KMS-11 (cell line): ENCODE measurements around the gene JAKMIP1.

ENCODE experiments used
- H2AFZ ChIP-seq: fragments of 200-600 bp; sonication (generic); 2 replicates; pipeline ENCODE4 v1.6.1; 2016; ENCODE audit warnings: antibody characterized with exemption, mixed run types, low read depth
- H3K27ac ChIP-seq: fragments of 200-600 bp; sonication (generic); 2 replicates; pipeline ENCODE4 v1.6.1; 2016; ENCODE audit warnings: mild to moderate bottlenecking, mixed run types
- H3K27me3 ChIP-seq: fragments of 200-600 bp; sonication (generic); 2 replicates; pipeline ENCODE4 v1.6.1; 2017; ENCODE audit warnings: mild to moderate bottlenecking, low read depth, mixed run types, moderate library complexity; ENCODE audit not compliant: insufficient read depth
- H3K36me3 ChIP-seq: fragments of 200-600 bp; sonication (generic); 2 replicates; pipeline ENCODE4 v1.6.1; 2017; ENCODE audit warnings: mild to moderate bottlenecking, mixed run types; ENCODE audit not compliant: insufficient read depth
- H3K4me1 ChIP-seq: fragments of 200-600 bp; sonication (generic); 2 replicates; pipeline ENCODE4 v1.6.1; 2016; ENCODE audit warnings: mild to moderate bottlenecking, low read depth, mixed run types; ENCODE audit not compliant: poor library complexity, severe bottlenecking
- H3K4me2 ChIP-seq: fragments of 200-600 bp; sonication (generic); 2 replicates; pipeline ENCODE4 v1.7.0; 2016; ENCODE audit warnings: mild to moderate bottlenecking, mixed run types
- H3K4me3 ChIP-seq: fragments of 200-600 bp; sonication (generic); IDR thresholded peaks from 2 replicates; pipeline ENCODE4 v1.6.1; 2017; ENCODE audit warnings: low read depth, low read length, mixed read lengths; ENCODE audit not compliant: insufficient read depth
- H3K79me2 ChIP-seq: fragments of 200-600 bp; sonication (generic); 2 replicates; pipeline ENCODE4 v1.6.1; 2016; ENCODE audit warnings: low read depth, mixed run types; ENCODE audit not compliant: insufficient read depth
- H3K9ac ChIP-seq: fragments of 200-600 bp; sonication (generic); 2 replicates; pipeline ENCODE4 v1.6.1; 2016; ENCODE audit warnings: mild to moderate bottlenecking, mixed run types
- H4K20me1 ChIP-seq: fragments of 200-600 bp; sonication (generic); 2 replicates; pipeline ENCODE4 v1.6.1; 2016; ENCODE audit warnings: mild to moderate bottlenecking, mixed run types; ENCODE audit not compliant: insufficient read depth
- TF ChIP-seq, protein P1 (sequence below): fragments of 200-600 bp; sonication (generic); conservative IDR thresholded peaks from 2 replicates; pipeline ENCODE4 v1.6.1; 2017; ENCODE audit warnings: low read depth, mild to moderate bottlenecking, antibody characterized with exemption, low read length, moderate library complexity, mixed read lengths

JAKMIP1 gene

DNA sequence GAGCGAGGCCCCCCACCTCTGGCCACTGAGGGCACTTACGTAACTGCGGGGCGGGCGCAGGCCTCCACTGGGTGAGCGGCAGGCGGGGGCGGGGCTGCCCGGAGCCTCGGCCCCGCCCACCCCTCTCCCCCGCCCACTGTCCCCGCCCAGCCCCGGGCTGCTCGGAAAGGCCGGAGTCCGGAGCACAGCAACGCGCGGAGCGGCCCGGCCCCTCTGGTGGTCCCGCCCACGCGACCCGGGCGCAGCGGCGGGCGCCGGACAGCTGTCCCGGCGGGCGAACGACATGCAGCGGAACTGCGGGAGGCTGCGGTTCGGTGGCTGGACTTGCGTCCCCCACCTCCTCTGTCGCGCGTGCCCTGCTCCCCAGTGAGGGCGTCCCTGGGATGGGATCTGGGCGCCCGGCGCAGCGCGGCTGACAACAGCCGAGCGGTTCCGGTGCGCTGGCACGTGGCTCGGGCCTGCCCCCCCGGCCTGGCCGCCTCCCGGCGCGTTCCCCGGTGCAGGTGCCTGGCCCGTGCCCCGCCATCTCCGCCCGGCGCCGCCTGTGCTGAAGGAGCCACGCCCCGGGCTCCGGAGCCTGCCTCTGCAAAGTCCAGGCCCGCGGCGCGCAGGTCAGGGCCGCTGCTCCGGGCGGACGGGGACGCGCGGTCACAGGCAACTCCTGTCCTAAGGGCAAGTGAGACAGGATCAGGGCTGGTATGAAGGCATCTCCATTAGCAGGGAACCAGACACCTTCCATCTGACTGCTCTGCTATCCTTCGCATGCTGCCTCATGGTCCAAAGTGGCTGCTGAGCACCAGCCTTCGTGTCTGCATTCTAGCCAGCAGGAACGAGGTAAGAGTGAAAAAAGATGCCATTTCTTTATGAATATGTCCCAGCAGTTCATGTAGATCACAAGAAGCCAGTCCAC is 21.8 kb upstream of the JAKMIP1 start:
- no peaks in the 10 kb centered on the region for H3K27me3 ChIP-seq

DNA sequence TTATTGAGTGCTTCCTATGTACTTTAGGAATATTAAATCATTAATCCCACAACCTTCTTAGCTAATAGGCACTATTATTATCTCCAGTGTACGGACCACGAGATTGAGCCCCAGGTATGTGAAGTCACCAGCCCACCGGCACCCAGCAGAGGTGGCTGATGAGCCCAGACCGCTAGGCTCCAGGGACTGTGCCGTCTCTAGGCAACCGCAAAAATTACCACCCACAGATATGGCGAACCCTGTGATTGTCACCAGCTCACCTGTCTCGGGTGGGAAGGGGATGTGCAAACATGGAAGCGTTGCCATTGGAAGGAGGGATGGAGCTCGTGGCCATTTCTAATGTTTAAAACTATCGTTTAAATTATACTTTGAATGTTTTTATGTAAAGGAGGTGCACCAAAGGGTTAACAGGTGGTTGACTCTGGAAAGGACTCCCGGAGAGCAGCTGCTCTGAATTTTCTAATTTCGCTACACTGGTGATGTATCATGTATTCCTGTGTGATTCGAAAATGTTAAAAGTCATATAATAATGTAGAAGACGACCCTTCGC is 21.0 kb upstream of the JAKMIP1 start:
- H3K4me2 ChIP-seq, result no peak overlapping the region

More for the DNA sequence above, 21.8 kb upstream of the JAKMIP1 start:
- no peaks in the 10 kb centered on the region for H3K4me1 ChIP-seq
- H3K27ac ChIP-seq, result no peak overlapping the region
- TF ChIP-seq, protein P1, sequence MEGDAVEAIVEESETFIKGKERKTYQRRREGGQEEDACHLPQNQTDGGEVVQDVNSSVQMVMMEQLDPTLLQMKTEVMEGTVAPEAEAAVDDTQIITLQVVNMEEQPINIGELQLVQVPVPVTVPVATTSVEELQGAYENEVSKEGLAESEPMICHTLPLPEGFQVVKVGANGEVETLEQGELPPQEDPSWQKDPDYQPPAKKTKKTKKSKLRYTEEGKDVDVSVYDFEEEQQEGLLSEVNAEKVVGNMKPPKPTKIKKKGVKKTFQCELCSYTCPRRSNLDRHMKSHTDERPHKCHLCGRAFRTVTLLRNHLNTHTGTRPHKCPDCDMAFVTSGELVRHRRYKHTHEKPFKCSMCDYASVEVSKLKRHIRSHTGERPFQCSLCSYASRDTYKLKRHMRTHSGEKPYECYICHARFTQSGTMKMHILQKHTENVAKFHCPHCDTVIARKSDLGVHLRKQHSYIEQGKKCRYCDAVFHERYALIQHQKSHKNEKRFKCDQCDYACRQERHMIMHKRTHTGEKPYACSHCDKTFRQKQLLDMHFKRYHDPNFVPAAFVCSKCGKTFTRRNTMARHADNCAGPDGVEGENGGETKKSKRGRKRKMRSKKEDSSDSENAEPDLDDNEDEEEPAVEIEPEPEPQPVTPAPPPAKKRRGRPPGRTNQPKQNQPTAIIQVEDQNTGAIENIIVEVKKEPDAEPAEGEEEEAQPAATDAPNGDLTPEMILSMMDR, result no peak
- H4K20me1 ChIP-seq, result no peaks in the 10 kb centered on the region
- H3K79me2 ChIP-seq, result no peaks in the 10 kb centered on the region
- no peak overlapping the region for H3K9ac ChIP-seq
- H2AFZ ChIP-seq, result no peak overlapping the region
- H3K4me3 ChIP-seq, result no peak overlapping the region
- no peak overlapping the region for H3K4me2 ChIP-seq
- H3K36me3 ChIP-seq, result no peaks in the 10 kb centered on the region

DNA sequence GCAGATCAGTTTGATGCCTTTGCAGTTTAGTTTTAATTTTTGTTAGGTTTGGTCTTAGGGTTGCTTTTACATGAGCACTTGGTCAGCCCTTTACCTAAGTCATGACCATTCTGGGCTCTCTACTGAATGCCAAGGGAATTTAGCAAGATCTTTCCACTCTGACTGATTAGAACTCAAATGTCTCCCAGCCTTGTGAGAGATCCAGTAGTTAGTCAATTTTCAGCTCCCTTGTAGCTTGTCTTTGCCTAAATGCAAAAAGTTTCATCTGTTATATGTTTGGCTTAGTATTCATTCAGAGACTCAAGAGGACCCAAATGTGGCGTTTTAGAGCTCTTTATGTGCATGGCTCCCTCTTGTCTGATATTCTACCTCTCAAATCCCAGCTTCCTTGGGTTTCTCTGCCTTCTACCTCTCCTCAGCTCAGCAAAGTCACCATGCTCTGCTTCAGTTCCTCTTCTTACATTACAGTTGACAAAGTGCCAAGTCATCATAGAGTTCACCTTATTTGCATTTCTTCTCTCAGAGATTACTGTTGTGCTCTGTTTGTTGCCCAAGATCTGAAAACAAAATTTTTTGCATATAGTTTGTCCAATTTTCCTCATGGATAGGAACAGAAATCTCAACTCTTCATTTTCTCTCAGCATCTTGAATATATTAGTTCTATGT is 17.5 kb upstream of the JAKMIP1 start:
- TF ChIP-seq, protein P1, result no peak
- no peak overlapping the region for H2AFZ ChIP-seq
- no peaks in the 10 kb centered on the region for H3K36me3 ChIP-seq
- H3K4me1 ChIP-seq, result no peaks in the 10 kb centered on the region
- H4K20me1 ChIP-seq, result no peaks in the 10 kb centered on the region
- no peaks in the 10 kb centered on the region for H3K27me3 ChIP-seq
- H3K27ac ChIP-seq, result no peak overlapping the region
- H3K79me2 ChIP-seq, result no peaks in the 10 kb centered on the region
- no peak overlapping the region for H3K4me2 ChIP-seq
- H3K4me3 ChIP-seq, result no peak overlapping the region
- no peak overlapping the region for H3K9ac ChIP-seq

More for the DNA sequence above, 21.0 kb upstream of the JAKMIP1 start:
- H3K79me2 ChIP-seq, result no peaks in the 10 kb centered on the region
- H3K4me1 ChIP-seq, result no peaks in the 10 kb centered on the region
- TF ChIP-seq, protein P1, result no peak
- no peaks in the 10 kb centered on the region for H3K36me3 ChIP-seq
- no peak overlapping the region for H3K27ac ChIP-seq
- H2AFZ ChIP-seq, result no peak overlapping the region
- no peak overlapping the region for H3K9ac ChIP-seq
- no peaks in the 10 kb centered on the region for H4K20me1 ChIP-seq
- no peak overlapping the region for H3K4me3 ChIP-seq
- H3K27me3 ChIP-seq, result no peaks in the 10 kb centered on the region

DNA sequence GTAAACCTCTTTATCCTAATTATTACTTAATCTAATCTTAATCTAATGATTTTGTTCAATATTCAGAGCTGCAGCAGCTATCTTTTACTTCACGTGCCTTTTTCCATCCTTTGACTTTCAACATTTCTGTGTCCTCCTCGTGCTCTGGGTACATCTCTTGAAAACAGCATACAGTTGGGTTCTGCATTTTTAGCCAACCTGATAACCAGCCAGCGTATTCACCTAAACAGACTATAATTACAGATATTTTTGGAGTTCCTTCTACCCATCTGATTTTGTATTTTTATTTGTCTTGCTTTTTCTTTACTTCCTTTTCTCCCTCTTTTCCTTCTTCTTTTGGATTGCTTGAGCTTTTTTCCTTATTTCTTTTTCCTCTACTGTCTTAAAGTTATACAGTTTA is 16.2 kb upstream of the JAKMIP1 start:
- H2AFZ ChIP-seq, result no peak overlapping the region
- H3K79me2 ChIP-seq, result no peaks in the 10 kb centered on the region
- no peak overlapping the region for H3K9ac ChIP-seq
- no peak overlapping the region for H3K4me3 ChIP-seq
- H3K4me1 ChIP-seq, result no peaks in the 10 kb centered on the region
- no peaks in the 10 kb centered on the region for H3K27me3 ChIP-seq
- H3K36me3 ChIP-seq, result no peaks in the 10 kb centered on the region
- H3K27ac ChIP-seq, result no peak overlapping the region
- H4K20me1 ChIP-seq, result no peaks in the 10 kb centered on the region
- H3K4me2 ChIP-seq, result no peak overlapping the region
- TF ChIP-seq, protein P1, result no peak
